ENCODE measurements around the gene PRR14L. TPM values are rescaled to one million over a fixed set of nuclear protein-coding genes. Genes with fewer than 3 reads are reported as not detected.

PRR14L gene
- total RNA-seq, 1 experiment from 2014 or later = 138 TPM

- Histone ChIP-seq H2BK20ac (ENCODE audit: low read depth, low read length, poor library complexity, severe bottlenecking) (no peak overlapping the region), H3K4me2 (ENCODE audit: insufficient read depth, insufficient read length, low read length) (no peak overlapping the region), H3K56ac (ENCODE audit: insufficient read length, low read depth, low read length) (no peak overlapping the region), H3K18ac (ENCODE audit: insufficient read length, low read depth, low read length) (no peak overlapping the region), H4K91ac (ENCODE audit: insufficient read length, low read depth, low read length) (no peak overlapping the region), H3K9ac (ENCODE audit: extremely low read depth, insufficient read length, low read length) (no peak overlapping the region), H2BK5ac (ENCODE audit: insufficient read length, low read length) (no peak overlapping the region), H4K20me1 (ENCODE audit: control insufficient read depth, insufficient read depth, insufficient read length) (no peaks in the 10 kb centered on the region), H4K5ac (ENCODE audit: insufficient read length, low read depth, low read length) (no peak overlapping the region), H3K4ac (ENCODE audit: low read depth, low read length) (no peak overlapping the region), H3K23me2 (ENCODE audit: insufficient read length, low read depth, low read length, poor library complexity, severe bottlenecking) (no peaks in the 10 kb centered on the region), H2AK5ac (ENCODE audit: insufficient read length, low read length) (no peak overlapping the region), H2BK120ac (ENCODE audit: low read depth, low read length, poor library complexity, severe bottlenecking) (no peak overlapping the region), H3K79me1 (ENCODE audit: insufficient read depth, low read depth, low read length, poor library complexity, severe bottlenecking) (peaks cover 9% of the 10 kb centered on the region), H2AFZ (ENCODE audit: low read length) (no peak overlapping the region), H3K27ac (ENCODE audit: insufficient read length, low read depth, low read length) (no peak overlapping the region), H2BK12ac (ENCODE audit: insufficient read length, low read depth, low read length) (no peak overlapping the region), H3K9me3 (ENCODE audit: control insufficient read depth, low read depth, low read length) (no peaks in the 10 kb centered on the region), H3K14ac (ENCODE audit: insufficient read depth, low read length) (no peak overlapping the region), H3T11ph (ENCODE audit: low read length) (no peak overlapping the region), H2BK15ac (ENCODE audit: low read depth, low read length) (no peak overlapping the region), H4K8ac (replicated peaks; ENCODE audit: insufficient read length, low read depth, low read length) (no peak overlapping the region), H3K23ac (ENCODE audit: insufficient read length, low read depth, low read length) (no peak overlapping the region), H3K79me2 (ENCODE audit: insufficient read depth, low read length) (peaks cover 6% of the 10 kb centered on the region; the same call in 1 of the 2 replicates), H3K27me3 (ENCODE audit: insufficient read depth, low read length) (no peaks in the 10 kb centered on the region), H3K4me1 (ENCODE audit: insufficient read depth, low read length) (no peaks in the 10 kb centered on the region)
- Mint-ChIP-seq H3K36me3 (ENCODE audit: insufficient read depth in 1 of 3, low read depth in 3 of 3) (peaks cover 5 to 44% (median 34%) of the 10 kb centered on the region in 3 experiments), H3K4me1 (peaks cover 10 to 16% of the 10 kb centered on the region in 2 experiments; a peak in 3 of 4 replicates), H3K4me3 (no peak overlapping the region), H3K27ac (no peak overlapping the region), H3K27me3 (ENCODE audit: low read depth) (no peaks in the 10 kb centered on the region; the same call in 1 of the 2 replicates), H3K9me3 (no peaks in the 10 kb centered on the region)
- peak; percentile 57 for TF ChIP-seq CTCF (conservative IDR thresholded peaks at IDR 0.05)
- no CpG with 5 or more reads among the region's 8 CpGs for WGBS (ENCODE audit: extremely low coverage, insufficient read length, low lambda C conversion rate)
- no peak for DNase-seq
Measured at GRCh38 chr22:31730344-31730711, 19.6 kb downstream of the PRR14L start.
